ENCODE results near the gene PRR14. TPM values are rescaled to one million over a fixed set of nuclear protein-coding genes. Genes with fewer than 3 reads are reported as not detected.

The PRR14 gene
- 11.0 TPM for polyA plus RNA-seq (2013, experiment 1 of 2)
- polyA plus RNA-seq (2013, experiment 2 of 2): 16.6 TPM

GRCh38 chr16:30650369-30651123 lies at the start of gene PRR14:
TSS of gene PRR14 (plus strand) at chr16:30650960. CDS start at chr16:30651646, 686 bp downstream.
- Histone ChIP-seq H3K27me3 (ENCODE audit: insufficient read depth, low read length) (peaks cover 26% of the 10 kb centered on the region), H3K9ac (ENCODE audit: low read depth, low read length) (peak within 1 kb of the TSS; percentile 56), H3K36me3 (ENCODE audit: insufficient read depth, low read length) (peaks cover 5% of the 10 kb centered on the region; the same call in 1 of the 2 replicates), H3K9me3 (ENCODE audit: insufficient read depth, low read depth, low read length) (no peaks in the 10 kb centered on the region), H3K4me1 (ENCODE audit: insufficient read depth, low read length) (no peaks in the 10 kb centered on the region), H3K4me3 (ENCODE audit: low read length) (peak within 1 kb of the TSS; percentile 71), H3K27ac (ENCODE audit: low read depth, low read length) (peak within 1 kb of the TSS; percentile 75; the same call in 1 of the 2 replicates)
- WGBS: 6% methylated on average over 53 of the region's 53 CpGs

- 88% methylated on average over 3 of the region's 4 CpGs for WGBS
- Histone ChIP-seq H3K9me3 (ENCODE audit: insufficient read depth, low read depth, low read length) (no peaks in the 10 kb centered on the region), H3K4me1 (ENCODE audit: insufficient read depth, low read length) (no peaks in the 10 kb centered on the region), H3K27me3 (ENCODE audit: insufficient read depth, low read length) (no peaks in the 10 kb centered on the region), H3K4me3 (ENCODE audit: low read length) (no peak overlapping the region), H3K27ac (ENCODE audit: low read depth, low read length) (no peak overlapping the region), H3K36me3 (ENCODE audit: insufficient read depth, low read length) (peaks cover 37% of the 10 kb centered on the region), H3K9ac (ENCODE audit: low read depth, low read length) (no peak overlapping the region)
Measured at GRCh38 chr16:30601966-30602365, 48.8 kb upstream of the PRR14 start.

- 93% methylated on average over 4 of the region's 4 CpGs for WGBS
- H3K27ac ChIP-seq (ENCODE audit: low read depth, low read length): no peak overlapping the region
- H3K36me3 ChIP-seq (ENCODE audit: insufficient read depth, low read length): peaks cover 39% of the 10 kb centered on the region
- H3K4me3 ChIP-seq (ENCODE audit: low read length): no peak overlapping the region
- H3K4me1 ChIP-seq (ENCODE audit: insufficient read depth, low read length): no peaks in the 10 kb centered on the region
- H3K9me3 ChIP-seq (ENCODE audit: insufficient read depth, low read depth, low read length): no peaks in the 10 kb centered on the region
- H3K27me3 ChIP-seq (ENCODE audit: insufficient read depth, low read length): no peaks in the 10 kb centered on the region
- no peak overlapping the region for H3K9ac ChIP-seq (ENCODE audit: low read depth, low read length)
Measured at GRCh38 chr16:30602616-30603277, 48.0 kb upstream of the PRR14 start.

- Histone ChIP-seq H3K36me3 (ENCODE audit: insufficient read depth, low read length) (peaks cover 42% of the 10 kb centered on the region), H3K4me1 (ENCODE audit: insufficient read depth, low read length) (no peaks in the 10 kb centered on the region), H3K27me3 (ENCODE audit: insufficient read depth, low read length) (no peaks in the 10 kb centered on the region), H3K9me3 (ENCODE audit: insufficient read depth, low read depth, low read length) (no peaks in the 10 kb centered on the region), H3K9ac (ENCODE audit: low read depth, low read length) (no peak overlapping the region), H3K27ac (ENCODE audit: low read depth, low read length) (no peak overlapping the region), H3K4me3 (ENCODE audit: low read length) (no peak overlapping the region)
- 96% methylated on average over 7 of the region's 7 CpGs for WGBS
Measured at GRCh38 chr16:30603945-30604315, 46.8 kb upstream of the PRR14 start.

GRCh38 chr16:30604316-30604947 lies 46.3 kb upstream of the PRR14 start:
- peaks cover 42% of the 10 kb centered on the region for H3K36me3 ChIP-seq (ENCODE audit: insufficient read depth, low read length)
- H3K9me3 ChIP-seq (ENCODE audit: insufficient read depth, low read depth, low read length): no peaks in the 10 kb centered on the region
- 96% methylated on average over 49 of the region's 49 CpGs for WGBS
- no peak overlapping the region for H3K4me3 ChIP-seq (ENCODE audit: low read length)
- no peaks in the 10 kb centered on the region for H3K27me3 ChIP-seq (ENCODE audit: insufficient read depth, low read length)
- no peak overlapping the region for H3K27ac ChIP-seq (ENCODE audit: low read depth, low read length)
- H3K4me1 ChIP-seq (ENCODE audit: insufficient read depth, low read length): no peaks in the 10 kb centered on the region
- no peak overlapping the region for H3K9ac ChIP-seq (ENCODE audit: low read depth, low read length)

GRCh38 chr16:30605158-30605557 lies 45.6 kb upstream of the PRR14 start:
- Histone ChIP-seq H3K9me3 (ENCODE audit: insufficient read depth, low read depth, low read length) (no peaks in the 10 kb centered on the region), H3K27ac (ENCODE audit: low read depth, low read length) (no peak overlapping the region), H3K27me3 (ENCODE audit: insufficient read depth, low read length) (no peaks in the 10 kb centered on the region), H3K36me3 (ENCODE audit: insufficient read depth, low read length) (peaks cover 42% of the 10 kb centered on the region), H3K4me1 (ENCODE audit: insufficient read depth, low read length) (no peaks in the 10 kb centered on the region), H3K4me3 (ENCODE audit: low read length) (no peak overlapping the region), H3K9ac (ENCODE audit: low read depth, low read length) (no peak overlapping the region)
- WGBS: 93% methylated on average over 15 of the region's 15 CpGs

- Histone ChIP-seq H3K27ac (ENCODE audit: low read depth, low read length) (no peak overlapping the region), H3K9ac (ENCODE audit: low read depth, low read length) (no peak overlapping the region), H3K9me3 (ENCODE audit: insufficient read depth, low read depth, low read length) (no peaks in the 10 kb centered on the region), H3K27me3 (ENCODE audit: insufficient read depth, low read length) (no peaks in the 10 kb centered on the region), H3K4me1 (ENCODE audit: insufficient read depth, low read length) (no peaks in the 10 kb centered on the region), H3K36me3 (ENCODE audit: insufficient read depth, low read length) (peaks cover 42% of the 10 kb centered on the region), H3K4me3 (ENCODE audit: low read length) (no peak overlapping the region)
- WGBS: 100% methylated on average over 3 of the region's 3 CpGs
Measured at GRCh38 chr16:30606004-30606403, 44.8 kb upstream of the PRR14 start.

GRCh38 chr16:30609002-30609925 lies 41.5 kb upstream of the PRR14 start:
- Histone ChIP-seq H3K9me3 (ENCODE audit: insufficient read depth, low read depth, low read length) (no peaks in the 10 kb centered on the region), H3K9ac (ENCODE audit: low read depth, low read length) (peak overlapping the region; percentile 97), H3K27me3 (ENCODE audit: insufficient read depth, low read length) (no peaks in the 10 kb centered on the region), H3K4me3 (ENCODE audit: low read length) (peak overlapping the region; percentile 84), H3K4me1 (ENCODE audit: insufficient read depth, low read length) (no peaks in the 10 kb centered on the region), H3K27ac (ENCODE audit: low read depth, low read length) (peak overlapping the region; percentile 91), H3K36me3 (ENCODE audit: insufficient read depth, low read length) (peaks cover 26% of the 10 kb centered on the region)
- WGBS: 13% methylated on average over 38 of the region's 40 CpGs

- H3K4me3 ChIP-seq (ENCODE audit: low read length): peak within 1 kb of the TSS; percentile 84
- peak within 1 kb of the TSS; percentile 97 for H3K9ac ChIP-seq (ENCODE audit: low read depth, low read length)
- H3K9me3 ChIP-seq (ENCODE audit: insufficient read depth, low read depth, low read length): no peaks in the 10 kb centered on the region
- peak within 1 kb of the TSS; percentile 91 for H3K27ac ChIP-seq (ENCODE audit: low read depth, low read length)
- H3K36me3 ChIP-seq (ENCODE audit: insufficient read depth, low read length): peaks cover 17% of the 10 kb centered on the region
- no peaks in the 10 kb centered on the region for H3K27me3 ChIP-seq (ENCODE audit: insufficient read depth, low read length)
- H3K4me1 ChIP-seq (ENCODE audit: insufficient read depth, low read length): no peaks in the 10 kb centered on the region
- under 1% methylated on average over 62 of the region's 63 CpGs for WGBS
Measured at GRCh38 chr16:30609926-30610839, 40.6 kb upstream of the PRR14 start, which contains the start of gene ZNF689. TSS of gene ZNF689 (minus strand) at chr16:30610389. CDS start at chr16:30610041, 348 bp downstream.
